H9 (cell line): ENCODE results near the gene RSF1. TPM values are rescaled to one million over a fixed set of nuclear protein-coding genes. Genes with fewer than 3 reads are reported as not detected.

Experiments used
- DNase-seq: peaks from one replicate; pipeline ENCODE4 v3.0.0-alpha.2; 2017
- H2AFZ ChIP-seq: one replicate; pipeline ENCODE4 v1.6.1; 2013; ENCODE audit warnings: mild to moderate bottlenecking, low read length, control low read depth, moderate library complexity
- H2AK5ac ChIP-seq: 2 replicates; pipeline ENCODE4 v1.6.1; 2013; ENCODE audit warnings: low read length, control low read depth, mixed read lengths; ENCODE audit not compliant: insufficient read length
- H2BK120ac ChIP-seq: one replicate; pipeline ENCODE4 v1.6.1; 2013; ENCODE audit warnings: low read depth, mild to moderate bottlenecking, low read length, control low read depth, inconsistent platforms; ENCODE audit not compliant: poor library complexity, severe bottlenecking
- H2BK12ac ChIP-seq: 2 replicates; pipeline ENCODE4 v1.6.1; 2013; ENCODE audit warnings: low read length, control low read depth, mixed read lengths, low read depth; ENCODE audit not compliant: insufficient read length
- H2BK15ac ChIP-seq: 2 replicates; pipeline ENCODE4 v1.6.1; 2013; ENCODE audit warnings: low read depth, low read length, control low read depth
- H2BK20ac ChIP-seq: one replicate; pipeline ENCODE4 v1.6.1; 2013; ENCODE audit warnings: low read depth, mild to moderate bottlenecking, low read length, control low read depth, inconsistent platforms; ENCODE audit not compliant: poor library complexity, severe bottlenecking
- H2BK5ac ChIP-seq: 2 replicates; pipeline ENCODE4 v1.6.1; 2013; ENCODE audit warnings: low read length, control low read depth, mixed read lengths; ENCODE audit not compliant: insufficient read length
- H3K14ac ChIP-seq: 2 replicates; pipeline ENCODE4 v1.6.1; 2013; ENCODE audit warnings: low read length, control low read depth; ENCODE audit not compliant: insufficient read depth
- H3K18ac ChIP-seq: 2 replicates; pipeline ENCODE4 v1.6.1; 2013; ENCODE audit warnings: low read depth, mild to moderate bottlenecking, mixed read lengths, low read length, control low read depth; ENCODE audit not compliant: insufficient read length
- H3K23ac ChIP-seq: 2 replicates; pipeline ENCODE4 v1.6.1; 2013; ENCODE audit warnings: low read length, control low read depth, mixed read lengths, low read depth; ENCODE audit not compliant: insufficient read length
- H3K23me2 ChIP-seq: 2 replicates; pipeline ENCODE4 v1.6.1; 2013; ENCODE audit warnings: low read depth, mild to moderate bottlenecking, mixed read lengths, low read length, control low read depth; ENCODE audit not compliant: insufficient read length, poor library complexity, severe bottlenecking
- H3K27ac ChIP-seq: 2 replicates; pipeline ENCODE4 v1.5.1; 2013; ENCODE audit warnings: low read length, control low read depth, mixed read lengths, low read depth; ENCODE audit not compliant: insufficient read length
- H3K27me3 ChIP-seq: 2 replicates; pipeline ENCODE4 v1.6.1; 2013; ENCODE audit warnings: low read length, control low read depth, inconsistent platforms; ENCODE audit not compliant: insufficient read depth
- H3K4ac ChIP-seq: 2 replicates; pipeline ENCODE4 v1.6.1; 2013; ENCODE audit warnings: low read depth, mild to moderate bottlenecking, control low read depth, inconsistent platforms, low read length, moderate library complexity
- H3K4me1 ChIP-seq: 2 replicates; pipeline ENCODE4 v1.6.1; 2013; ENCODE audit warnings: low read length, control low read depth, inconsistent platforms; ENCODE audit not compliant: insufficient read depth
- H3K4me2 ChIP-seq: 2 replicates; pipeline ENCODE4 v1.6.1; 2013; ENCODE audit warnings: low read length, control low read depth, mixed read lengths; ENCODE audit not compliant: insufficient read length, insufficient read depth
- H3K56ac ChIP-seq: 2 replicates; pipeline ENCODE4 v1.6.1; 2013; ENCODE audit warnings: low read depth, mild to moderate bottlenecking, mixed read lengths, low read length, control low read depth; ENCODE audit not compliant: insufficient read length
- H3K79me1 ChIP-seq: 2 replicates; pipeline ENCODE4 v1.6.1; 2013; ENCODE audit warnings: low read depth, mild to moderate bottlenecking, moderate library complexity, low read length, control low read depth, inconsistent platforms; ENCODE audit not compliant: insufficient read depth, poor library complexity, severe bottlenecking
- H3K79me2 ChIP-seq: 2 replicates; pipeline ENCODE4 v1.6.1; 2013; ENCODE audit warnings: low read length, control low read depth, inconsistent platforms; ENCODE audit not compliant: insufficient read depth
- H3K9ac ChIP-seq: 2 replicates; pipeline ENCODE4 v1.6.1; 2013; ENCODE audit warnings: low read length, control low read depth, mixed read lengths; ENCODE audit not compliant: insufficient read length; ENCODE audit errors: extremely low read depth
- H3K9me3 ChIP-seq: one replicate; pipeline ENCODE4 v1.6.1; 2013; ENCODE audit warnings: low read depth, low read length, inconsistent platforms; ENCODE audit not compliant: control insufficient read depth
- H3T11ph ChIP-seq: one replicate; pipeline ENCODE4 v1.6.1; 2013; ENCODE audit warnings: mild to moderate bottlenecking, low read length, control low read depth, inconsistent platforms
- H4K20me1 ChIP-seq: one replicate; pipeline ENCODE4 v1.6.1; 2013; ENCODE audit not compliant: control insufficient read depth, insufficient read length, insufficient read depth
- H4K5ac ChIP-seq: 2 replicates; pipeline ENCODE4 v1.6.1; 2013; ENCODE audit warnings: low read depth, mild to moderate bottlenecking, mixed read lengths, low read length, control low read depth; ENCODE audit not compliant: insufficient read length
- H4K8ac ChIP-seq: replicated peaks from 2 replicates; pipeline ENCODE4 v1.6.1; 2013; ENCODE audit warnings: low read length, control low read depth, mixed read lengths, low read depth; ENCODE audit not compliant: insufficient read length
- H4K91ac ChIP-seq: 2 replicates; pipeline ENCODE4 v1.6.1; 2013; ENCODE audit warnings: low read depth, mild to moderate bottlenecking, moderate library complexity, mixed read lengths, low read length, control low read depth; ENCODE audit not compliant: insufficient read length
- H3K27ac Mint-ChIP-seq, 3 experiments: 2 replicates in 2 of 3; 3 replicates in 1 of 3; pipeline ENCODE4 v1.8.0; 2020 to 2021; ENCODE audit warnings: mixed read lengths in 3 of 3, mild to moderate bottlenecking in 1 of 3, moderate library complexity in 1 of 3
- H3K27me3 Mint-ChIP-seq: 2 replicates; pipeline ENCODE4 v1.8.0; 2021; ENCODE audit warnings: low read depth, mild to moderate bottlenecking, moderate library complexity, mixed read lengths
- H3K36me3 Mint-ChIP-seq, 3 experiments: 2 replicates in 2 of 3; 3 replicates in 1 of 3; pipeline ENCODE4 v1.8.0; 2020 to 2021; ENCODE audit warnings: low read depth in 3 of 3, mixed read lengths in 3 of 3; ENCODE audit not compliant: insufficient read depth in 1 of 3
- H3K4me1 Mint-ChIP-seq, 2 experiments: 2 replicates each; pipeline ENCODE4 v1.8.0; 2020; ENCODE audit warnings: mixed read lengths in 2 of 2
- H3K4me3 Mint-ChIP-seq, 2 experiments: 2 replicates in 1 of 2; 3 replicates in 1 of 2; pipeline ENCODE4 v1.8.0; 2020 to 2021; ENCODE audit warnings: mild to moderate bottlenecking in 2 of 2, mixed read lengths in 2 of 2, moderate library complexity in 1 of 2
- H3K9me3 Mint-ChIP-seq, 2 experiments: 2 replicates in 1 of 2; 3 replicates in 1 of 2; pipeline ENCODE4 v1.8.0; 2020; ENCODE audit warnings: mild to moderate bottlenecking in 2 of 2, mixed read lengths in 2 of 2, moderate library complexity in 1 of 2
- WGBS: extraction: QIAGEN DNeasy Blood & Tissue Kit; methylation state at CpG from one replicate; pipeline ENCODE4 v1.1.7; 2013; ENCODE audit warnings: missing lambda C conversion rate, low lambda C conversion rate, mixed read lengths; ENCODE audit not compliant: insufficient read length; ENCODE audit errors: extremely low coverage; 5-methylcytosine and 5-hydroxymethylcytosine counted together
- total RNA-seq: library from RNA; stranded (reverse); gene quantifications from 2 replicates; pipeline ENCODE4 v1.2.1, GENCODE V29; 2021
- TF ChIP-seq, protein P1 (sequence below): fragments of 200-600 bp; sonication (generic); conservative IDR thresholded peaks from 3 replicates; pipeline ENCODE4 v1.8.0; 2021; ENCODE audit warnings: antibody characterized with exemption, mild to moderate bottlenecking

RSF1 gene
- total RNA-seq, 1 experiment from 2014 or later, result 82.6 TPM

DNA sequence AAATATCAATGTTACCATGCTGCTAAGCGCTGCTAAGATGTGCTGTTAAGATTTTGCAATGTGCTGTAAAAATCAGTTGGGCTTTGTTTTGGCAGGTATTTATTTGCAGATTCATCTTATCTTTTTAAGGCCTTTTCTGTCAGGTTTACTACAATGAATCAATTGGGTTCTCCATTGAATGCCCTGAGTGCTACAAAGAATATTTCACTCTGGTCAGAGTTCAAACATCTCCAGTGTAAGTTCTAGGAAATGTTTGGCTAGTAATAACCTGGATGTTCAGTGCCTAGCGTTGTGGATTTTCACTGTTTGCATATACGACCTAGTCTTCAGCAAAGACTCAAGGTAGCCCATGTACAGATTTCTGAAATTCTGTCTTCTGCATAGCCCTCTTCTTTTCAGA lies 36.0 kb downstream of the RSF1 start:
- no peak overlapping the region for H3K23ac ChIP-seq
- no peak overlapping the region for H3K4me3 Mint-ChIP-seq
- DNase-seq, result no peak
- peaks cover 16% of the 10 kb centered on the region; the same call in 1 of the 2 replicates for H3K79me2 ChIP-seq
- H2BK120ac ChIP-seq, result no peak overlapping the region
- H2BK5ac ChIP-seq, result no peak overlapping the region
- no peak overlapping the region for H2BK20ac ChIP-seq
- H3K14ac ChIP-seq, result no peak overlapping the region
- H3K9me3 Mint-ChIP-seq, result no peaks in the 10 kb centered on the region
- H3K27me3 Mint-ChIP-seq, result no peaks in the 10 kb centered on the region
- H4K5ac ChIP-seq, result no peak overlapping the region
- H3K18ac ChIP-seq, result no peak overlapping the region
- H3K4me1 ChIP-seq, result no peaks in the 10 kb centered on the region
- H4K8ac ChIP-seq, result no peak overlapping the region
- peaks cover 13% of the 10 kb centered on the region for H3K79me1 ChIP-seq
- no peak overlapping the region for H2BK12ac ChIP-seq
- no peak overlapping the region for H3K4ac ChIP-seq
- no peak overlapping the region for H3K9ac ChIP-seq
- no peaks in the 10 kb centered on the region for H3K27me3 ChIP-seq
- H2AFZ ChIP-seq, result no peak overlapping the region
- no peak overlapping the region for H3T11ph ChIP-seq
- no peak overlapping the region for H3K27ac ChIP-seq
- no peak overlapping the region for H2AK5ac ChIP-seq
- peaks cover 2% of the 10 kb centered on the region for H4K20me1 ChIP-seq
- H2BK15ac ChIP-seq, result no peak overlapping the region
- H3K27ac Mint-ChIP-seq, result no peak overlapping the region
- no peak overlapping the region for H3K4me2 ChIP-seq
- H4K91ac ChIP-seq, result no peak overlapping the region
- no peaks in the 10 kb centered on the region for H3K23me2 ChIP-seq
- H3K36me3 Mint-ChIP-seq, result peaks cover 3 to 13% (median 10%) of the 10 kb centered on the region in 3 experiments
- H3K56ac ChIP-seq, result no peak overlapping the region
- H3K4me1 Mint-ChIP-seq, result peaks cover 25 to 40% of the 10 kb centered on the region in 2 experiments
- WGBS, result no CpG with 5 or more reads among the region's 3 CpGs
- TF ChIP-seq, protein P1, sequence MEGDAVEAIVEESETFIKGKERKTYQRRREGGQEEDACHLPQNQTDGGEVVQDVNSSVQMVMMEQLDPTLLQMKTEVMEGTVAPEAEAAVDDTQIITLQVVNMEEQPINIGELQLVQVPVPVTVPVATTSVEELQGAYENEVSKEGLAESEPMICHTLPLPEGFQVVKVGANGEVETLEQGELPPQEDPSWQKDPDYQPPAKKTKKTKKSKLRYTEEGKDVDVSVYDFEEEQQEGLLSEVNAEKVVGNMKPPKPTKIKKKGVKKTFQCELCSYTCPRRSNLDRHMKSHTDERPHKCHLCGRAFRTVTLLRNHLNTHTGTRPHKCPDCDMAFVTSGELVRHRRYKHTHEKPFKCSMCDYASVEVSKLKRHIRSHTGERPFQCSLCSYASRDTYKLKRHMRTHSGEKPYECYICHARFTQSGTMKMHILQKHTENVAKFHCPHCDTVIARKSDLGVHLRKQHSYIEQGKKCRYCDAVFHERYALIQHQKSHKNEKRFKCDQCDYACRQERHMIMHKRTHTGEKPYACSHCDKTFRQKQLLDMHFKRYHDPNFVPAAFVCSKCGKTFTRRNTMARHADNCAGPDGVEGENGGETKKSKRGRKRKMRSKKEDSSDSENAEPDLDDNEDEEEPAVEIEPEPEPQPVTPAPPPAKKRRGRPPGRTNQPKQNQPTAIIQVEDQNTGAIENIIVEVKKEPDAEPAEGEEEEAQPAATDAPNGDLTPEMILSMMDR, result no peak
- H3K9me3 ChIP-seq, result no peaks in the 10 kb centered on the region
